ENCODE data around the gene FYN. TPM values are rescaled to one million over a fixed set of nuclear protein-coding genes. Genes with fewer than 3 reads are reported as not detected.

Gene FYN
- total and polyA plus RNA-seq, 2 experiments from 2014 or later, result 58.6 to 166 TPM

DNA sequence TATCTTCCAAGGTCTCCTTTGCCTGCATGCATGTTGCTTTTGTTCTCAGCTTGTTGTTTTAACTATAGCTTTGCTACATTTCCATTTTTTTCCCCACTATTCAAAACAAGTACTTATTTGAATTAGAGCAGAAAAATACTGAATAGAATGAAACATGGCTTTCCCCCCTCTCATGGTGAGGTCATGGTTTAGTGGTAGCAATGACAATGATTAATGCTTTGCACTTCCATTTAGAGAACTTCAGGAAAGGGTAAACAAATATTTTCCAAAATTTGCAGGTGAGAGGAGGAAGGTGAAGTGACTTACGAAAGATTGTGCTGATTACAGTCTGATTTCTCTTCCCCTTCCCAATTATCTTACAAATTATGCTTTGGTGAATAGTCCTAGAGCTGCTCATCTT is 219.8 kb downstream of the FYN start:
- peaks cover 13% of the 10 kb centered on the region; the same call in 1 of the 2 replicates for H3F3A ChIP-seq (ENCODE audit: insufficient read depth)
- no peaks in the 10 kb centered on the region for H3K9me3 ChIP-seq (ENCODE audit: low read depth)
- H4K20me1 ChIP-seq (ENCODE audit: insufficient read depth), result no peaks in the 10 kb centered on the region
- in situ Hi-C loops (cut with MboI), result no loop called here
- H3K36me3 ChIP-seq (ENCODE audit: low read depth), result no peaks in the 10 kb centered on the region
- H3K4me2 ChIP-seq (ENCODE audit: unreplicated experiment), result no peak overlapping the region
- no peak overlapping the region for H2AFZ ChIP-seq
- H3K27ac ChIP-seq, result no peak overlapping the region
- peaks cover 21% of the 10 kb centered on the region for H3K4me1 ChIP-seq (ENCODE audit: insufficient read depth)
- H3K27me3 ChIP-seq (replicated peaks; ENCODE audit: insufficient read depth), result no peaks in the 10 kb centered on the region
- no peaks in the 10 kb centered on the region for H3K79me2 ChIP-seq (ENCODE audit: insufficient read depth)
- no peak overlapping the region for H3K9ac ChIP-seq
- no peak for DNase-seq
- 100% methylated on average over 1 of the region's 1 CpG for WGBS, 2 experiments (ENCODE audit: low coverage in 1 of 2, low lambda C conversion rate in 2 of 2, missing lambda C conversion rate in 2 of 2)
- TF ChIP-seq EZH2 (IDR thresholded peaks at IDR 0.05; ENCODE audit: insufficient read depth, poor library complexity, severe bottlenecking) (no peak), EZH2phosphoT487 (IDR thresholded peaks at IDR 0.05; ENCODE audit: insufficient read depth, low read depth) (no peak)
- no peak overlapping the region for H3K4me3 ChIP-seq
- no peaks in the 10 kb centered on the region for H3K9me2 ChIP-seq (ENCODE audit: insufficient read depth)

DNA sequence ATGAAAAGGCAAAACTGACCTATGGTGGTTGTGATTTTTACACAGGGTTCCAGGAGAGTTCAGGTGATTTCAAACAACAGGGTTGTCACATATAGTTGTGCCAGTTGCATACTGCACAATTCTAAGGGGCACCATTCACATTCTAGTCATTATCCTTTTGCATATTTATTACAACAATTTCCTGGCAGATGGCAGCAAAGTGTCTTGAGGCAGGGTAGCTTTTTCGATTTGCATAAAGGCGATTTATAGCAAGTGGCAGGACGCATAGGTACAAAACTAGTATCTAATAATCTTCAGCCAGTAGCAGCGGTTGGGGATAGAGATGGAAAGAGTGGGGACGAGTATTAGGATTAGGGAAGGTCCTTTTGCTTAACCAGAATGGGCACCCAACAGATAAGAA is 221.1 kb downstream of the FYN start:
- Histone ChIP-seq H3K36me3 (ENCODE audit: low read depth) (no peaks in the 10 kb centered on the region), H2AFZ (no peak overlapping the region), H3K4me2 (ENCODE audit: unreplicated experiment) (no peak overlapping the region), H3K27ac (no peak overlapping the region), H4K20me1 (ENCODE audit: insufficient read depth) (no peaks in the 10 kb centered on the region), H3K9ac (no peak overlapping the region), H3K79me2 (ENCODE audit: insufficient read depth) (no peaks in the 10 kb centered on the region), H3K9me3 (ENCODE audit: low read depth) (no peaks in the 10 kb centered on the region), H3K27me3 (replicated peaks; ENCODE audit: insufficient read depth) (no peaks in the 10 kb centered on the region), H3K9me2 (ENCODE audit: insufficient read depth) (no peaks in the 10 kb centered on the region), H3K4me3 (no peak overlapping the region), H3F3A (ENCODE audit: insufficient read depth) (peaks cover 11% of the 10 kb centered on the region; the same call in 1 of the 2 replicates), H3K4me1 (ENCODE audit: insufficient read depth) (peaks cover 11% of the 10 kb centered on the region)
- WGBS, 2 experiments (ENCODE audit: low coverage in 1 of 2, low lambda C conversion rate in 2 of 2, missing lambda C conversion rate in 2 of 2), result 94 to 99% methylated on average over 5 of the region's 5 CpGs
- in situ Hi-C loops (cut with MboI), result no loop called here
- TF ChIP-seq EZH2 (IDR thresholded peaks at IDR 0.05; ENCODE audit: insufficient read depth, poor library complexity, severe bottlenecking) (no peak), EZH2phosphoT487 (IDR thresholded peaks at IDR 0.05; ENCODE audit: insufficient read depth, low read depth) (no peak)
- no peak for DNase-seq

DNA sequence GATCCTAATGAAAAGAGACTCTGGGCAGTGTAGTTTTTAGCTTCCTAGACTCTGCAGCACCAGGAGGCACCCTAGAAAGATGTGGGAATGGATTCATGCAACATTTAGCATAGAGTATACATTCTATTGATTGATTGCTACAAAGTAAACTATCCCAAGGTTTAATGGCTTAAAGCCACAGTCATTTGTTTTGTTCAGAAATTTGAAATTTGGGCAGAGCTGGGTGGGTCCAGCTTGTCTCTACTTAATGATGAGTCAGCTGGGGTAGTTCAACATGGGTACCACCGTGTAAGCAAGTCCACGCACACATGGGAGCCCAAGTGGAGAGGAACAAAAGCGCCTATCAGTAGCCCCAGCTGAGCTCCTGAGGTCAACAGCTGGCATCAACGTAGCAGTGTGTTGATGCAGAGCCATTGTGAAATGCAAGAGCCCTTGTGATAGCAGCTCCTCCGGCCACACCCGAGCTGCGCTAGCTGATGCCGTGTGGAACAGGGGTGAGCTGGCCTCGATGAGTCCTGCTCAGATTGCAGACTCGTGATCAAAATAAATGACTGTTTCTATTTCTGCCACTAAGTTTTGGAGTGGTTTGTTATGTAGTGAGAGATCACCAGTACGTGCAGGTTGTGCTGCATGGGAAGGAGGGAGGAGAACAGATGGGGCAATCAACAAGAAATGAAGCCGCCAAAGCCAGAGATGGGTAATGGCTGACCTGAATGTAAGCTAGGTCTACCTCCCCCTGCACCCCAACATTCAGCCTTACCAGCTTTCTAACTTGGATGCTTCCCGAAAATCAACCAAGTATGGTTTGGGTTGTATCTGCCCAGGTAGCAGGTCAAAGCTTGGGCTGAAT is 221.8 kb downstream of the FYN start:
- in situ Hi-C loops (cut with MboI), result no loop called here
- H3K4me3 ChIP-seq, result no peak overlapping the region
- no peak overlapping the region for H3K4me2 ChIP-seq (ENCODE audit: unreplicated experiment)
- H2AFZ ChIP-seq, result no peak overlapping the region
- peaks cover 5% of the 10 kb centered on the region; the same call in 1 of the 2 replicates for H3K4me1 ChIP-seq (ENCODE audit: insufficient read depth)
- no peak for DNase-seq
- H3K27me3 ChIP-seq (replicated peaks; ENCODE audit: insufficient read depth), result no peaks in the 10 kb centered on the region
- no peaks in the 10 kb centered on the region for H3K79me2 ChIP-seq (ENCODE audit: insufficient read depth)
- H4K20me1 ChIP-seq (ENCODE audit: insufficient read depth), result no peaks in the 10 kb centered on the region
- no peaks in the 10 kb centered on the region for H3K36me3 ChIP-seq (ENCODE audit: low read depth)
- TF ChIP-seq EZH2phosphoT487 (IDR thresholded peaks at IDR 0.05; ENCODE audit: insufficient read depth, low read depth) (no peak), EZH2 (IDR thresholded peaks at IDR 0.05; ENCODE audit: insufficient read depth, poor library complexity, severe bottlenecking) (no peak)
- H3F3A ChIP-seq (ENCODE audit: insufficient read depth), result peaks cover 7% of the 10 kb centered on the region; the same call in 1 of the 2 replicates
- WGBS, 2 experiments (ENCODE audit: low coverage in 1 of 2, low lambda C conversion rate in 2 of 2, missing lambda C conversion rate in 2 of 2), result 90% methylated on average over 13 of the region's 13 CpGs
- no peak overlapping the region for H3K9ac ChIP-seq
- no peak overlapping the region for H3K27ac ChIP-seq
- H3K9me2 ChIP-seq (ENCODE audit: insufficient read depth), result no peaks in the 10 kb centered on the region
- H3K9me3 ChIP-seq (ENCODE audit: low read depth), result no peaks in the 10 kb centered on the region

DNA sequence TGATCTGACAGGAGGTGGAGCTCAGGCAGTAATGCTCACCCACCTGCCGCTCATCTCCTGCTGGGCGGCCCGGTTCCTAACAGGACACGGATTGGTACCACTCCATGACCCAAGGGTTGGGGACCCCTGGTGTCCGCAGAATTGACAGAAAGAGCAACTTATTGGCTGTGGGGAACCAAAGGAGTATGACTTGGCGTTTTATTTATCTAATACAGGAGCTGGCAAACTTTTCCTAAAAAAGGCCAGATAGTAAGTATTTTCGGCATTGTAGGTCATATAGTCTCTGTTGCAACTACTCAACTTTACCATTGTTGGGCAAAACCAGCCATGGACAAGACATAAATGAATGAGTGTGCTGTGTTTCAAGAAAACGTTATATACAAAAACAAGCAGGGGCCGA is 223.2 kb downstream of the FYN start:
- H3K9me3 ChIP-seq (ENCODE audit: low read depth), result no peaks in the 10 kb centered on the region
- 96 to 99% methylated on average over 9 of the region's 9 CpGs for WGBS, 2 experiments (ENCODE audit: low coverage in 1 of 2, low lambda C conversion rate in 2 of 2, missing lambda C conversion rate in 2 of 2)
- H3K4me1 ChIP-seq (ENCODE audit: insufficient read depth), result peaks cover 4% of the 10 kb centered on the region; the same call in 1 of the 2 replicates
- H3K9me2 ChIP-seq (ENCODE audit: insufficient read depth), result no peaks in the 10 kb centered on the region
- H3K4me2 ChIP-seq (ENCODE audit: unreplicated experiment), result no peak overlapping the region
- in situ Hi-C loops (cut with MboI), result no loop called here
- TF ChIP-seq EZH2phosphoT487 (IDR thresholded peaks at IDR 0.05; ENCODE audit: insufficient read depth, low read depth), result no peak
- TF ChIP-seq EZH2 (IDR thresholded peaks at IDR 0.05; ENCODE audit: insufficient read depth, poor library complexity, severe bottlenecking), result no peak
- H2AFZ ChIP-seq, result no peak overlapping the region
- no peak overlapping the region for H3K4me3 ChIP-seq
- peaks cover 7% of the 10 kb centered on the region; the same call in 1 of the 2 replicates for H3F3A ChIP-seq (ENCODE audit: insufficient read depth)
- H3K27me3 ChIP-seq (replicated peaks; ENCODE audit: insufficient read depth), result no peaks in the 10 kb centered on the region
- H4K20me1 ChIP-seq (ENCODE audit: insufficient read depth), result no peaks in the 10 kb centered on the region
- H3K9ac ChIP-seq, result no peak overlapping the region
- no peaks in the 10 kb centered on the region for H3K36me3 ChIP-seq (ENCODE audit: low read depth)
- H3K27ac ChIP-seq, result no peak overlapping the region
- DNase-seq, result no peak
- no peaks in the 10 kb centered on the region for H3K79me2 ChIP-seq (ENCODE audit: insufficient read depth)
